Smooth muscle cell (in vitro differentiated cells): ENCODE measurements around the gene GSN. TPM values are rescaled to one million over a fixed set of nuclear protein-coding genes. Genes with fewer than 3 reads are reported as not detected.

Experiments
- DNase-seq: peaks from one replicate; lab custom pipeline; 2025; ENCODE audit not compliant: unreplicated experiment; lab: John Stamatoyannopoulos, UW
- H2AFZ ChIP-seq: fragments of 200-600 bp; sonication (generic); 2 replicates; pipeline ENCODE4 v1.6.0; 2016; ENCODE audit warnings: antibody characterized with exemption, low read depth, mild to moderate bottlenecking
- H3F3A ChIP-seq: fragments of 200-600 bp; sonication (generic); 2 replicates; pipeline ENCODE4 v1.6.0; 2017; ENCODE audit warnings: antibody characterized with exemption, low read depth
- H3K27ac ChIP-seq: fragments of 200-600 bp; sonication (generic); 2 replicates; pipeline ENCODE4 v1.5.1; 2016; ENCODE audit warnings: low read depth, mild to moderate bottlenecking
- H3K27me3 ChIP-seq: fragments of 200-600 bp; sonication (generic); 2 replicates; pipeline ENCODE4 v1.6.1; 2016; ENCODE audit warnings: low read depth, mild to moderate bottlenecking
- H3K36me3 ChIP-seq: fragments of 200-600 bp; sonication (generic); 2 replicates; pipeline ENCODE4 v1.5.1; 2016; ENCODE audit warnings: low read depth
- H3K4me1 ChIP-seq: fragments of 200-600 bp; sonication (generic); 2 replicates; pipeline ENCODE4 v1.5.1; 2016; ENCODE audit warnings: low read depth
- H3K4me2 ChIP-seq: fragments of 200-600 bp; sonication (generic); 2 replicates; pipeline ENCODE4 v1.6.0; 2016; ENCODE audit warnings: mild to moderate bottlenecking
- H3K4me3 ChIP-seq: fragments of 200-600 bp; sonication (generic); 2 replicates; pipeline ENCODE4 v1.5.1; 2016; ENCODE audit warnings: mild to moderate bottlenecking
- H3K79me2 ChIP-seq: fragments of 200-600 bp; sonication (generic); 2 replicates; pipeline ENCODE4 v1.6.0; 2016; ENCODE audit warnings: low read depth, mild to moderate bottlenecking
- H3K9ac ChIP-seq: fragments of 200-600 bp; sonication (generic); 2 replicates; pipeline ENCODE4 v1.6.0; 2016; ENCODE audit warnings: low read depth
- H3K9me3 ChIP-seq: fragments of 200-600 bp; sonication (generic); replicated peaks from 2 replicates; pipeline ENCODE4 v1.5.1; 2016; ENCODE audit warnings: low read depth
- H4K20me1 ChIP-seq: fragments of 200-600 bp; sonication (generic); 2 replicates; pipeline ENCODE4 v1.6.0; 2016; ENCODE audit warnings: low read depth
- CTCF ChIP-seq: fragments of 200-600 bp; sonication (generic); IDR thresholded peaks from 2 replicates; pipeline ENCODE4 v1.5.1; 2017; ENCODE audit warnings: borderline replicate concordance, mild to moderate bottlenecking, antibody characterized with exemption; ENCODE audit not compliant: insufficient read depth, poor library complexity, severe bottlenecking
- WGBS: methylation state at CpG from one replicate; pipeline ENCODE4 v1.1.7; 2016; ENCODE audit warnings: low lambda C conversion rate; 5-methylcytosine and 5-hydroxymethylcytosine counted together
- polyA plus RNA-seq: library from polyadenylated mRNA; unstranded; fragments of >200 nt; fragmentation: Nextera tagmentation; extraction: Ambion mirVana; gene quantifications from 2 replicates; pipeline ENCODE4 v1.2.1, GENCODE V29; 2016
- total RNA-seq: library from RNA; depleted of rRNA; stranded (reverse); fragments of >200 nt; gene quantifications from 2 replicates; pipeline ENCODE4 v1.2.3, GENCODE V29; 2014

The GSN gene
- total and polyA plus RNA-seq, 2 experiments from 2014 or later, result 337 to 685 TPM

- H3K4me3 ChIP-seq, result no peak overlapping the region
- DNase-seq, result no peak
Observed at GRCh38 chr9:121296213-121297127, 28.5 kb downstream of the GSN start.

GRCh38 chr9:121297389-121297788 lies 29.4 kb downstream of the GSN start:
- no peak overlapping the region for H3K4me3 ChIP-seq
- peaks cover 99% of the 10 kb centered on the region for H4K20me1 ChIP-seq
- H3K79me2 ChIP-seq, result peaks cover 67% of the 10 kb centered on the region
- peaks cover 22% of the 10 kb centered on the region for H3K4me1 ChIP-seq
- peaks cover 2% of the 10 kb centered on the region for H3K36me3 ChIP-seq
- H3F3A ChIP-seq, result peaks cover 7% of the 10 kb centered on the region
- no peak for TF ChIP-seq CTCF
- no peak overlapping the region for H3K4me2 ChIP-seq
- H3K27me3 ChIP-seq, result no peaks in the 10 kb centered on the region
- H3K9me3 ChIP-seq, result no peaks in the 10 kb centered on the region
- H2AFZ ChIP-seq, result no peak overlapping the region
- WGBS, result 74% methylated on average over 4 of the region's 4 CpGs
- DNase-seq, result no peak
- peak overlapping the region; percentile 40 for H3K27ac ChIP-seq
- H3K9ac ChIP-seq, result no peak overlapping the region

More at GRCh38 chr9:121296213-121297127, 28.5 kb downstream of the GSN start:
- 94% methylated on average over 7 of the region's 7 CpGs for WGBS
- Histone ChIP-seq H3K9me3 (no peaks in the 10 kb centered on the region), H3K79me2 (peaks cover 67% of the 10 kb centered on the region), H3F3A (peaks cover 7% of the 10 kb centered on the region), H3K27me3 (no peaks in the 10 kb centered on the region), H4K20me1 (peaks cover 99% of the 10 kb centered on the region), H3K4me1 (peaks cover 22% of the 10 kb centered on the region), H3K9ac (no peak overlapping the region), H3K36me3 (peaks cover 2% of the 10 kb centered on the region), H2AFZ (no peak overlapping the region), H3K27ac (peak overlapping the region; percentile 40), H3K4me2 (no peak overlapping the region)
- TF ChIP-seq CTCF, result no peak

- peaks cover 66% of the 10 kb centered on the region for H3K79me2 ChIP-seq
- no peak overlapping the region for H3K4me3 ChIP-seq
- no peak overlapping the region for H2AFZ ChIP-seq
- peaks cover 99% of the 10 kb centered on the region for H4K20me1 ChIP-seq
- peak overlapping the region; percentile 40 for H3K27ac ChIP-seq
- TF ChIP-seq CTCF, result no peak
- no peaks in the 10 kb centered on the region for H3K27me3 ChIP-seq
- peak overlapping the region; percentile 22 for H3K4me2 ChIP-seq
- H3K9ac ChIP-seq, result no peak overlapping the region
- peaks cover 7% of the 10 kb centered on the region for H3F3A ChIP-seq
- peaks cover 2% of the 10 kb centered on the region for H3K36me3 ChIP-seq
- H3K9me3 ChIP-seq, result no peaks in the 10 kb centered on the region
- 62% methylated on average over 7 of the region's 7 CpGs for WGBS
- peaks cover 22% of the 10 kb centered on the region for H3K4me1 ChIP-seq
- DNase-seq, result no peak
Observed at GRCh38 chr9:121298016-121298538, 30.1 kb downstream of the GSN start.
